HG02938 (cell line): Measurements from ENCODE around the gene ANKRD24.
"Not testable (repeated sequence)": the region's sequence is repeated elsewhere in the genome, so short reads cannot be mapped to it uniquely, and the experiment has no call there.

Source experiments
- ATAC-seq: cut with Tn5 transposase; IDR thresholded peaks from one replicate; pipeline ENCODE4 v1.9.1; 2021; ENCODE audit warnings: mild to moderate bottlenecking, moderate library complexity; ENCODE audit not compliant: unreplicated experiment

The ANKRD24 gene

DNA sequence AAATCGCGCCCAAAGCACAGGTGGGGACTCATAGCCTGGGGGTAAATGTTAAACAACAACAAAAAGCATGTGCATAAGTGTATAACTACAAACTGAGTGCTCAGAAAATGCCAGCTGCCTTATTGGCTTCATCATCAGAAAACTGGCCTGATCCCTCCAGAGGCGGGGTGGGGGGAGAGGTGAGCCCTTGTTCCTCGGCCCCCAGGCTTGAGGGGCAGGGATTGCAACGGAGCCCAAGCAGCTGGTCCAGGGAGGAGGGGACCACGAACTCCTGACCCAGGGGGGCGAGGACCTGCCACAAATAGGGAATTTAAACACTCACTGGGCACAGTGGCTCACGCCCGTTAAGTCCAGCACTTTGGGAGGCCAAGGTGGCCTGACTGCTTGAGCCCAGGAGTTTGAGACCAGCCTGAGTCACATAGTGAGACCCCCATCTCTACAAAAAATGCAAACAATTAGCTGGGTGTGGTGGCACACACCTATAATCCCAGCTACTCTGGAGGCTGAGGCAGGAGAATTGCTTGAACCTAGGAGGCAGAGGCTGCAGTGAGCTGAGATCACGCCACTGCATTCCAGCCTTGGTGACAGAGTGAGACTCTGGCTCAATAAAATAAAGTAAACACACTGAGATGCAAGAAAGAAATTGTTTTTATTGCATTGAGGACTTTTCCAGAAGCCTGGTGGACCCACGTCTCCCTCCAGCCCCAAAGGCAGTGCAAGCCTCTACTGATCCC lies 8.8 kb upstream of the ANKRD24 start:
- no peak for ATAC-seq

DNA sequence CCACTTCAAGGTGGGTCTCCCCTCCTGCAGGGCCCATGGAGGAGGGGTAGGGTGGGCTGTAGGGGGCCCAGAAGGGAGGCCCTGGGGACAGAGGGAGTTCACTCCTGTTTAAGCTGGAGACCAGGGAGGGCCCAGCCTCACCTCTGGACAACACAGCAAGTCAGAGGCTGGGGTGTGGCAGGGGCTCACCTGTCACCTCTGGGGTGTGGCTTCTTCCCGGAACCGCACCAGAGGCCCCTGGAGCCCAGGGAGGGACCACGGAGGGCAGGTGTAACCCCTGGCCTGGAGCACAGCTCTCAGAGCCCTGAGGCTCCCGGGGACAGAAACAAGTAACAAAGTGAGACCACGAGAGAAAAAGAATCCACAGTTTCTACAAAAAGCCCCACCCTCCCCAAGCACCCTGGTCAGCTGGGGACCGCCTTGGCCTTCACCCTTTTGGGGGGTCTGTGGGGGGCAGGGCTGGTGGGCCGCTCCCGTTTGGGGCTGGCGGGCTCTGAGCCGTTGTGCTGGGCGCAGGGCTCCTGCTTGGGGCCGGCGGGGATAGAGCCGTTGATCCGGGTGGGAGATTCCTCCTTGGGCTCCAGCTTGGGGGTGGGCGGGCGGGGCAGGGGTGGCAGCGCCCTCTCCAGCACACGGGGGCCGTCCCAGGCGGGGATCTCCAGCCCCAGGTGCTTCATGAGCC lies 8.1 kb upstream of the ANKRD24 start:
- ATAC-seq: no peak

GRCh38 chr19:4174895-4175668 lies 7.4 kb upstream of the ANKRD24 start:
- no peak for ATAC-seq

GRCh38 chr19:4175669-4175931 lies 6.9 kb upstream of the ANKRD24 start:
- no peak for ATAC-seq

GRCh38 chr19:4177146-4177545 lies 5.3 kb upstream of the ANKRD24 start:
- ATAC-seq: no peak

DNA sequence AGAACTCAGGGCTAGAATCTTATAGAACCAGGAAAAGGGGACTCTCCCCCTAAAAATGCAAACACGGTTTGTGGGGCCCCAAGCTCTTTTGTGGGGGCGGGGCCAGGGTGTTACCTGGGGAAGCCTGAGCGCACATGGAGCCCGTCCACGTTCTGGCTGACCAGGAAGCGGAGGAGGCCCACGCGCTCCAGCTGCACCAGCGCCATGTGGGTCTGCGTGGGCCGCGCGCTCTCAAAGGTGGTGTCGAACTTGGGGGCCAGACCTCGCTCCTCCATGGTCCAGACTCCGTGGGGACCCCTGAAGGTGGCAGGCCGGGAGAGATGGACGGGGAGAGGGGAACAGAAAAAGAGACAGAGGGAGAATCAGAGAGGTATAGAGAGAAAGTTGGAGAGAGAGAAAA lies 3.5 kb upstream of the ANKRD24 start:
- no peak for ATAC-seq

GRCh38 chr19:4181053-4181508 lies 1.4 kb upstream of the ANKRD24 start:
- no peak for ATAC-seq

DNA sequence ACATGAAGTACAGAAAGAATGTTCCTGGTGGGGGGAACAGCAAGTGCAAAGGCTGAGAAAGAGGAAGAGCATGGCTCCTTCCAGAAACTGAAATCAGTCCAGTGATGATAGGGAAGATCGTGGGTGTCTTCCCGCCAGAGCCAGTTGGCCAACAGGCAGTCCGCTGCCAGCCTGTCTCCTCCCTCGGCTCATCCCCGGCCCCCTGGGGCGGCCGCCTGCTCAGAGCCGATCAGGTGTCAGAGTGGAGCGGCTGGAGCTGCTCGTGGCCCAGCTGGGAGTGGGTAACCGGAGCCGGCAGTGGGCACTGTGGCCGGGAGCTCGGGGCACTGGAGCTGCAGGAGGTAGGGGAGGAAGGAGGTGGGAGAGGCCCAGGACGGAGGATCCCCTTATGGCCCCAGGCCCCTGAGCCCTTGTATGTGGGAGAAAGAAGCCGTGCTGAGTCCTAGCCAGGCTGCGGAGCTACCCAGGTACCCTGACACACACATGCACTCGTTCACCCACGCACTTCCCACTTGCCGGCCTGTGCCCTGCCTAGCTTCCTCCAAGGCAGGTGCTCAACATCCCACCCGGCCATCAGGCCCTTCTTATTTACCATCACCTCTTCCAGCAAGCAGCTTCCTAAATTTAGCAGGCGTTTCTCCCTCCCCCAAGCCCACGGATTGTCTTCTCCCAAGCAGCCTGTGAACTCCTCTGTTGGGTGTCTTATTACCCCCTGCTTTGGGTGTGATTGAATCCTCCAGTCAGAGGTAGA lies 1.7 kb downstream of the ANKRD24 start:
- ATAC-seq: no peak

GRCh38 chr19:4184718-4185352 lies 2.3 kb downstream of the ANKRD24 start:
- ATAC-seq: no peak

GRCh38 chr19:4185413-4186086 lies 3.1 kb downstream of the ANKRD24 start:
- ATAC-seq: no peak

DNA sequence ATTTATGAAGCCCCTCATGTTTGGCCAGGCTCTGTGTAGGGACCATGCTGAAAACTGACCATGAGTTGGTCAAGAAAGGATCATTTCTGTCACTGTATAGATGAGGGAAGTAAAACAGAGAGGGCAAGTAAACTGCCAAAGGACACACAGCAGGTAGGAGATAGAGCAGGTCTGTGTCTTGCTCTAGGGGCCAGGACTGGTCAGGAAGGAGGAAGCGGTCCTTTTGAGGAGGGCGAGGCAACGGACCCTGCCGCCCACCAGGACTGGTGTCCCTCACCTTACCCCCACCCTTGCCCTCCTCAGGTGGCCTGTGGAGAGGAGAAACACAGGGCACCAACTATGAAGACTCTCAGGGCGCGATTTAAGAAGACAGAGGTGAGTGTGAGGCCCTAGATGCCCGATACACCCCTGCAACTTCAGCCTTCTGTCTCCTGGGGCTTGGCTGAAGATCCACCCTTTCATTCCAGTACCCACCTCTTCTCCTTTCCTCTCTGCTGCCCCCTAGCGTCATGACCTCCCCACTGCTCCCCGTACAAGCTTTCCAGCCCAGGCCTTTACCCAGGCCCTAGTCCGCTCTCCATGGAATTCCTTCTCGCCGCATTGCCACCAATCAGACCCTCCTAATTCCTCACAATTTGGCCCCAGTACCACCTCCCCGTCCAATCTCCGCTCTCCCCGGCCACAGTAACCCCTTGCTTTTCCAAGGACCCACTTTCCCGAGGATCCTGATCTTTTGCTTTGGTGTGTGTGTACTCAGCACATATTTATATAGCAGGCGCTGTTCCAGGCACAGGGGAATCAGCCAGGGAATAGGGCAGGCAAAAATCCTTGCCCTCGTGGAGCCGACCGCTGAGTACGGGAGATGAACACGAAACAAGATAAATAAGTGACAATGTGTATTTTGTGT lies 3.9 kb downstream of the ANKRD24 start:
- ATAC-seq: no peak

- no peak for ATAC-seq
Measured at GRCh38 chr19:4187313-4188122, 5.0 kb downstream of the ANKRD24 start.

DNA sequence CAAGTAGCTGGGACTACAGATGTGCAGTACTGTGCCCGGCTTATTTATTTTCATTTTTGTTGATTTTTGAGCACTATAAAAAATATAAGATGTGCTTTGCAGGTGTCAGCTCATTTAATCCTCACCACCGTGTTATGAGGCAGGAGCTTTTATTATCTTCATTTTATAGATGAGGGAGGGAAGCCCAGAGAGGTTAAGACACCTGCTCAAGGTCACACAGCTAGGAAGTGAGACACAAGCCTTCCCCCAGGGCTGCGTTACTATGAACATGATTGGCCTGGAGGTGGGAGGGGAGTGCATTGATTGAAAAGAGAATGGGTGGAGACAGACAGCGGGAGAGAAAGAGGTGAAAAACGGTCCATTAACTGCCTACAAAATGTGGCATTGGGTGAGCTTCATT lies 7.2 kb downstream of the ANKRD24 start:
- ATAC-seq: no peak

DNA sequence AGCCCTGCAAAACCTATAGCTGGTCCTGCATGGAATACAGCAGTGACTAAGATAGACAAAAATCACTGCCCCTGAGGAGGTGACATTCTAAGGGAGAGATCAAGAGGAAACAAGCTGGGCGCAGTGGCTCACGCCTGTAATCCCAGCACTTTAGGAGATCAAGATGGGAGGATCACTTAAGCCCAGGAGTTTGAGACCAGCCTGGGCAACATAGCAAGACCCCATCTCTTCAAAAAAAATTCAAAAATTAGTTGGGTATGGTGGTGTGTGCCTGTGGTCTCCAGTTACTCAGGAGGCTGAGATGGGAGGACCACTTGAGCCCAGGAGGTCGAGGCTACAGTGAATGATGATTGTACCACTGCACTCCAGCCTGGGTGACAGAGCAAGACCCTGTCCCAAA lies 10.0 kb downstream of the ANKRD24 start:
- not testable (repeated sequence) for ATAC-seq

DNA sequence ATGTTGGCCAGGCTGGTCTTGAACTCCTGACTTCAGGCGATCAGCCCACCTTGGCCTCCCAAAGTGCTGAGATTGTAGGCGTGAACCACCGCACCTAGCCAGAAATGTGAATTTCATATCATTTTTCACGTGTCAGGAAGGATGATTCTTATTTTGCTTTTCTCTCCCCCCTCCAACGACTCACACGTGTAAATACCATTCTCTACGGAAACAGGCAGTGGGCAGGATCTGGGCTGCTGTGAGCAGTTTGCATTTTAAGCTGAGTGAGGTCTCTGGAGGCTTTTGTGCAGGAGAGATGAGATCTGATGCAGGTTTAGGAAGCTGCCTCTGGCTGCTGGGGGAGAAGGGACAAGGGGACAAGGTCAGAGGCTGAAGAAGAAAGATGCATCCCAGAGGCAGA lies 11.9 kb downstream of the ANKRD24 start:
- ATAC-seq: no peak

- ATAC-seq: no peak
Measured at GRCh38 chr19:4196009-4196408, 13.5 kb downstream of the ANKRD24 start.

- ATAC-seq: no peak
Measured at GRCh38 chr19:4196587-4197148, 14.2 kb downstream of the ANKRD24 start.

DNA sequence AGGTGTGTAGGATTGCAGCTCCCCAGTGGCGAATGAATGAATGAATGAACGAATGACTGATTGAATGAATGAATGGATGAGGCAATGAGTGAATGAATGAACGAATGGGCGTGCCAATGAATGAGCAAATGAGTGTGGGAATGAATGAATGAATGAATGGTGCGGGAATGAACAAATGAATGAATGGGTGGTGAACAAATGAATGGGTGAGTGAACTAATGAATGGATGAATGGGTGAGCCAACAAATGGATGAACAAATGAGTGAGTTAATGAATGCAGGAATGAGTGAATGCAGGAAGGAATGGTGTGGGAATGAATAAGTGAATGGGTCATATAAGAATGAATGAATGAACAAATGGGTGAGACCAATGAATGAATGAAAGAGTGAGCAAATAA lies 14.7 kb downstream of the ANKRD24 start:
- ATAC-seq: no peak
